ENCODE measurements around the gene IL17RD. TPM values are rescaled to one million over a fixed set of nuclear protein-coding genes. Genes with fewer than 3 reads are reported as not detected.

IL17RD gene
- total RNA-seq, 1 donor = 13.6 TPM

DNA sequence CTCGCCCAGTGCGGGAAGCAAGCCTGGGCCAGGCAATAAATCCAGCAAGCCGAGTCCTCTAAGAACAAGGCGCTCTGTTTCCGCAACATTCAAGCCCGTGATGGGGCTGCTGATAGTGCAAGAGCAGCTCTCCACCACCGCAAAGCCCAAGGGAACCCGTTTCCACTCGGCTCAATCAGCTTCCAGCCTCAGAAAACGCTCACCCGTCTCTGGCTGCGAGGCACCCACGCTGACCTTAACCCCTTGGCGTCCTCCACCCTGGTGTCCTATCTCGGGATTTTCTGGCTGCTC, 86.9 kb downstream of the IL17RD start:
- TF ChIP-seq, protein P1, sequence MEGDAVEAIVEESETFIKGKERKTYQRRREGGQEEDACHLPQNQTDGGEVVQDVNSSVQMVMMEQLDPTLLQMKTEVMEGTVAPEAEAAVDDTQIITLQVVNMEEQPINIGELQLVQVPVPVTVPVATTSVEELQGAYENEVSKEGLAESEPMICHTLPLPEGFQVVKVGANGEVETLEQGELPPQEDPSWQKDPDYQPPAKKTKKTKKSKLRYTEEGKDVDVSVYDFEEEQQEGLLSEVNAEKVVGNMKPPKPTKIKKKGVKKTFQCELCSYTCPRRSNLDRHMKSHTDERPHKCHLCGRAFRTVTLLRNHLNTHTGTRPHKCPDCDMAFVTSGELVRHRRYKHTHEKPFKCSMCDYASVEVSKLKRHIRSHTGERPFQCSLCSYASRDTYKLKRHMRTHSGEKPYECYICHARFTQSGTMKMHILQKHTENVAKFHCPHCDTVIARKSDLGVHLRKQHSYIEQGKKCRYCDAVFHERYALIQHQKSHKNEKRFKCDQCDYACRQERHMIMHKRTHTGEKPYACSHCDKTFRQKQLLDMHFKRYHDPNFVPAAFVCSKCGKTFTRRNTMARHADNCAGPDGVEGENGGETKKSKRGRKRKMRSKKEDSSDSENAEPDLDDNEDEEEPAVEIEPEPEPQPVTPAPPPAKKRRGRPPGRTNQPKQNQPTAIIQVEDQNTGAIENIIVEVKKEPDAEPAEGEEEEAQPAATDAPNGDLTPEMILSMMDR (IDR thresholded peaks at IDR 0.05; ENCODE audit: insufficient read depth, low read length) = peak; percentile 17
- DNase-seq (ENCODE audit: low read depth) = peak; percentile 85
- H3K4me3 ChIP-seq (ENCODE audit: low read depth, low read length) = peak overlapping the region; percentile 84

DNA sequence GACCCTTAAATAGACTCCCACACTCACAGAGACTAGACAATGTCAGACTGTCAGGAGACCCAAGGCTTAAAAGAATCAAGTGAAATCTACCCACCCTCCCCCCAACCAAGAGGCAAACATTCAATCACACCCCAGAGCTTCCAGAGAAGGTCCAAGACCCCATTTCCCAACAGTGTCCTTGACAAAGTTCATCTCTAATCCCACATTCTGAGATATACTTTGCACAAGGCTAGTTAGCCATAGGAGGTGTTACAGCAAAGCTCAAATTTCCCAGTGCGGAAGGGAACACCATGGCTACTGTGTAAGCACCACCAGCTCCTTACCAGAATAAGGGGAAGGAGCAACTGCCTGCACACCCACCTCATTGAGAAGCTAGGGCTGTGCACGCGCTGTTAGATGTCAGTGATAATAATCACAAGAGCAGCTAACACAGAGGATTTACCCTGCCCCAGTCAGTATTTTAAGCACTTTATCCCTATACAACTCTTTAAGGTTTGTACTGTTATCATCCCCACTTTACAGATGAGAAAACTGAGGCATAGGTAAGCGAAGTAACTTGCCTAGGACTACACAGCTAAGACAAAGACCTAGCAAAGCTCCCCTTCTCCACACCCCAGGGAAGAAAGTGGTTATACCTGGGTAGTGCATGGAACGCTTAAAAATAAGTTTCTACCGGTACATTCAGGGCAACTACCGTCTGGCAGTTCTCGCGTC, 87.4 kb downstream of the IL17RD start:
- TF ChIP-seq, protein P1 (IDR thresholded peaks at IDR 0.05; ENCODE audit: insufficient read depth, low read length) = no peak
- H3K4me3 ChIP-seq (ENCODE audit: low read depth, low read length) = peak overlapping the region; percentile 84
- DNase-seq (ENCODE audit: low read depth) = no peak

DNA sequence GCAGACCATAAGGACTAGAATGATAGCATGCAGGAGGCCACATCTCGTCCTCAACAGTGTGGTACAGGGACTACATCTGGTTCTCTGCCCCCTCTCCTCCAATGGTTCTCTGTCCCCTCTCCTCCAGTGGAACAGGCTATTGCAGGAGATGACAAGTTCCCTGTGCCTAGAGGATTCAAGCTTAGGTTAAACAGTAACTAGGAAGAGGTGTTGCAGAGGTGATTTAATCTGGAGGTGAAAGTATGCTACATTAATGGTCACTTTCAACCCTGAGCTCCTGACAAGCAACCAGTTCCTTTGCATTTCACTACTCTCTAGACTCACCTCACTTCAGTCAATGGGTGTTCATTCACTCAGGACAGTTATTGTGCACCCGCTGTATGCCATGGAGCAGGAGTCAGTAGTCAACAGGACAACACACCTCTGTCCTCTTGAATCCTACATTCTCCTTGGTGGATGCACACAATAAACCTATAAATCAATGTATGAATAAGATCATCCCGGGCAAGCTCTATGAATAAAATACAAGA, 88.7 kb downstream of the IL17RD start:
- TF ChIP-seq, protein P1 (IDR thresholded peaks at IDR 0.05; ENCODE audit: insufficient read depth, low read length) = no peak
- H3K4me3 ChIP-seq (ENCODE audit: low read depth, low read length) = no peak overlapping the region
- DNase-seq (ENCODE audit: low read depth) = no peak

DNA sequence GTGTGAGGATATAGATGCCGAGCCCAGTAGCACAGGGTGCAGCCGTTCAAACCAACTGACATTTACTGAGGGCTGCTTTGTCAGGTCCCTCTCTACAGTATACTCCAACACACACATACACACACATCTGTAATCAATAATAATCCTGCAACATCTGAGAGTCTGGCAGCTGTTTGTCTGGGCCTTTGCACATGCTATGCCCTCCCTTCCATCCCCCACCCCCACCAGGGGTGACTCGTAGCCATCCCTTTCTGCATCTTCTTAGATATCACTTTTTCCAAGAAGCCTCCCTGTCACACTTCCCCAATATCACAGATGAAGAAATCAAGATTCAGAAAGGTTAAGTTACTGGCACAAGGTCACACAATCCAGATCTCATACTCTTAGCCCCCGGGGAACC, 91.0 kb downstream of the IL17RD start:
- TF ChIP-seq, protein P1 (IDR thresholded peaks at IDR 0.05; ENCODE audit: insufficient read depth, low read length) = no peak
- H3K4me3 ChIP-seq (ENCODE audit: low read depth, low read length) = no peak overlapping the region
- no peak for DNase-seq (ENCODE audit: low read depth)

DNA sequence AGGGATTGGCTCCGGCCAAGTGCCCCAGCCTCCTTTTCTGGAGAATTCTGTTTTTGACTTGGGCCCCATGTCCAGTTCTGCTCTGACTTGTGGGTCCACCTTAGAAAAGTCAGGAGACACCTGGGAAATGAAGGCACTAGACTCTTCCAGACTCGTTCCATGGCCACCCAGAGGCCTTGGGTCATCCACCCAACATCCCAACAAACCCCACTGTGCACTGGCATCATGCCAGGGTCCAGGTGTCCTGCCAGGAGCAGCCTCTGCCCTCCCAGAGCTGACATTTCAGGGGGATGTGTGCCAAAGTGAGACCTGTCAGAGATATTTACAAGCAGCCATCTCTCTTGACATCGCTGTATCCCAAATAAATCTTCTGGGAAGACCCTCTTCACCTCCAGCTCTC, 91.5 kb downstream of the IL17RD start:
- DNase-seq (ENCODE audit: low read depth) = no peak
- TF ChIP-seq, protein P1 (IDR thresholded peaks at IDR 0.05; ENCODE audit: insufficient read depth, low read length) = no peak

DNA sequence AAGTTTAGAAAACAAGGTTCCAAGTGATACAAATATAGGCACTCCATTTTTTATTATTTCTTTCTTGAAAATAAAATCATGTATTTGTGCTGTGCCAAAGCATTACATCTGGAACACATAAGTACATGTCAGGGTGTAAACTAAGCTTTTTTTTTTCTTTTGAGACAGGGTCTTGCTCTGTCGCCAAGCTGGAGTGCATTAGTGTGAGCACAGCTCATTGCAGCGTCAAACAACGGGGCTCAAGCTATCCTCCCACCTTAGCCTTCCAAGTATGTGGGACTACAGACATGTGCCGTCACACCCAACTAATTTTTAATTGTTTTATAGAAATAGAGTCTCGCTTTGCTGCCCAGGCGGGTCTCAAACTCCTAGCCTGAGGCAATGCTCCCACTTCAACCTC, 95.7 kb downstream of the IL17RD start:
- TF ChIP-seq, protein P1 (IDR thresholded peaks at IDR 0.05; ENCODE audit: insufficient read depth, low read length) = no peak
- DNase-seq (ENCODE audit: low read depth) = peak; percentile 58
- no peak overlapping the region for H3K4me3 ChIP-seq (ENCODE audit: low read depth, low read length)

More for the DNA sequence above, 91.5 kb downstream of the IL17RD start:
- no peak overlapping the region for H3K4me3 ChIP-seq (ENCODE audit: low read depth, low read length)

Measured in fibroblast of the aortic adventitia (primary cell).